MM.1S (cell line): ENCODE measurements around the gene APBB2.
"Not testable (repeated sequence)": the region's sequence is repeated elsewhere in the genome, so short reads cannot be mapped to it uniquely, and the experiment has no call there.

Experiments
- DNase-seq: peaks from one replicate; pipeline ENCODE4 v3.0.0-alpha.2; 2015
- H2AFZ ChIP-seq: fragments of 300-600 bp; sonication (generic); 2 replicates; pipeline ENCODE4 v1.6.0; 2016; ENCODE audit warnings: antibody characterized with exemption, low read length
- H3F3A ChIP-seq: fragments of 300-600 bp; sonication (generic); 2 replicates; pipeline ENCODE4 v1.6.1; 2016; ENCODE audit warnings: mild to moderate bottlenecking, antibody characterized with exemption, low read length, moderate library complexity, mixed read lengths; ENCODE audit not compliant: insufficient read depth
- H3K27ac ChIP-seq: fragments of 300-600 bp; sonication (generic); 2 replicates; pipeline ENCODE4 v1.5.1; 2016; ENCODE audit warnings: mild to moderate bottlenecking, low read length
- H3K27me3 ChIP-seq: fragments of 300-600 bp; sonication (generic); replicated peaks from 2 replicates; pipeline ENCODE4 v1.6.0; 2016; ENCODE audit warnings: low read length; ENCODE audit not compliant: insufficient read depth
- H3K36me3 ChIP-seq: fragments of 300-600 bp; sonication (generic); replicated peaks from 2 replicates; pipeline ENCODE4 v1.6.1; 2016; ENCODE audit warnings: mild to moderate bottlenecking, low read length, mixed read lengths; ENCODE audit not compliant: insufficient read depth
- H3K4me1 ChIP-seq: fragments of 300-600 bp; sonication (generic); 2 replicates; pipeline ENCODE4 v1.6.1; 2016; ENCODE audit warnings: low read length, mixed read lengths
- H3K4me2 ChIP-seq: fragments of 300-600 bp; sonication (generic); 2 replicates; pipeline ENCODE4 v1.6.0; 2016; ENCODE audit warnings: low read depth, low read length
- H3K4me3 ChIP-seq: fragments of 300-600 bp; sonication (generic); 2 replicates; pipeline ENCODE4 v1.5.1; 2016; ENCODE audit warnings: low read length, mixed read lengths
- H3K79me2 ChIP-seq: fragments of 300-600 bp; sonication (generic); 2 replicates; pipeline ENCODE4 v1.6.1; 2016; ENCODE audit warnings: mixed run types, low read length, mixed read lengths
- H3K9ac ChIP-seq: fragments of 300-600 bp; sonication (generic); 2 replicates; pipeline ENCODE4 v1.6.1; 2016; ENCODE audit warnings: low read length, mixed read lengths
- H3K9me2 ChIP-seq: fragments of 300-600 bp; sonication (generic); replicated peaks from 2 replicates; pipeline ENCODE4 v1.6.1; 2016; ENCODE audit warnings: mild to moderate bottlenecking, low read length, mixed read lengths; ENCODE audit not compliant: insufficient read depth
- H3K9me3 ChIP-seq: fragments of 300-600 bp; sonication (generic); replicated peaks from 2 replicates; pipeline ENCODE4 v1.6.1; 2016; ENCODE audit warnings: mild to moderate bottlenecking, low read length, mixed read lengths; ENCODE audit not compliant: insufficient read depth
- H4K20me1 ChIP-seq: fragments of 300-600 bp; sonication (generic); 2 replicates; pipeline ENCODE4 v1.6.1; 2016; ENCODE audit warnings: mild to moderate bottlenecking, low read length, moderate library complexity, mixed read lengths; ENCODE audit not compliant: insufficient read depth
- EZH2 ChIP-seq: fragments of 300-600 bp; sonication (generic); optimal IDR thresholded peaks from 2 replicates; pipeline ENCODE3; 2017; ENCODE audit warnings: low read depth, mild to moderate bottlenecking, antibody characterized with exemption, low read length, mixed read lengths
- EZH2phosphoT487 ChIP-seq: fragments of 300-600 bp; sonication (generic); IDR thresholded peaks from 2 replicates; pipeline ENCODE4 v1.6.1; 2018; ENCODE audit warnings: antibody characterized with exemption, low read length
- TF ChIP-seq, protein P1 (sequence below): fragments of 300-600 bp; sonication (generic); IDR thresholded peaks from 2 replicates; pipeline ENCODE4 v1.5.1; 2016; ENCODE audit warnings: antibody characterized with exemption, low read length, mixed read lengths

Gene APBB2

GRCh38 chr4:40924096-40924792, 290.1 kb downstream of the APBB2 start:
- H3K9me3 ChIP-seq, result no peaks in the 10 kb centered on the region
- no peaks in the 10 kb centered on the region for H3K4me1 ChIP-seq
- H3K36me3 ChIP-seq, result no peaks in the 10 kb centered on the region
- H4K20me1 ChIP-seq, result no peaks in the 10 kb centered on the region
- H3F3A ChIP-seq, result no peaks in the 10 kb centered on the region
- H3K9ac ChIP-seq, result no peak overlapping the region
- H3K4me3 ChIP-seq, result no peak overlapping the region
- DNase-seq, result peak; percentile 58
- H3K4me2 ChIP-seq, result peak overlapping the region; percentile 27; the same call in 1 of the 2 replicates
- H3K27me3 ChIP-seq, result no peaks in the 10 kb centered on the region
- peak overlapping the region; percentile 98 for H2AFZ ChIP-seq
- no peak overlapping the region for H3K27ac ChIP-seq
- H3K9me2 ChIP-seq, result no peaks in the 10 kb centered on the region
- no peaks in the 10 kb centered on the region for H3K79me2 ChIP-seq
- TF ChIP-seq EZH2phosphoT487 (no peak), EZH2 (no peak)
- TF ChIP-seq, protein P1, sequence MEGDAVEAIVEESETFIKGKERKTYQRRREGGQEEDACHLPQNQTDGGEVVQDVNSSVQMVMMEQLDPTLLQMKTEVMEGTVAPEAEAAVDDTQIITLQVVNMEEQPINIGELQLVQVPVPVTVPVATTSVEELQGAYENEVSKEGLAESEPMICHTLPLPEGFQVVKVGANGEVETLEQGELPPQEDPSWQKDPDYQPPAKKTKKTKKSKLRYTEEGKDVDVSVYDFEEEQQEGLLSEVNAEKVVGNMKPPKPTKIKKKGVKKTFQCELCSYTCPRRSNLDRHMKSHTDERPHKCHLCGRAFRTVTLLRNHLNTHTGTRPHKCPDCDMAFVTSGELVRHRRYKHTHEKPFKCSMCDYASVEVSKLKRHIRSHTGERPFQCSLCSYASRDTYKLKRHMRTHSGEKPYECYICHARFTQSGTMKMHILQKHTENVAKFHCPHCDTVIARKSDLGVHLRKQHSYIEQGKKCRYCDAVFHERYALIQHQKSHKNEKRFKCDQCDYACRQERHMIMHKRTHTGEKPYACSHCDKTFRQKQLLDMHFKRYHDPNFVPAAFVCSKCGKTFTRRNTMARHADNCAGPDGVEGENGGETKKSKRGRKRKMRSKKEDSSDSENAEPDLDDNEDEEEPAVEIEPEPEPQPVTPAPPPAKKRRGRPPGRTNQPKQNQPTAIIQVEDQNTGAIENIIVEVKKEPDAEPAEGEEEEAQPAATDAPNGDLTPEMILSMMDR, result peak; percentile 94

DNA sequence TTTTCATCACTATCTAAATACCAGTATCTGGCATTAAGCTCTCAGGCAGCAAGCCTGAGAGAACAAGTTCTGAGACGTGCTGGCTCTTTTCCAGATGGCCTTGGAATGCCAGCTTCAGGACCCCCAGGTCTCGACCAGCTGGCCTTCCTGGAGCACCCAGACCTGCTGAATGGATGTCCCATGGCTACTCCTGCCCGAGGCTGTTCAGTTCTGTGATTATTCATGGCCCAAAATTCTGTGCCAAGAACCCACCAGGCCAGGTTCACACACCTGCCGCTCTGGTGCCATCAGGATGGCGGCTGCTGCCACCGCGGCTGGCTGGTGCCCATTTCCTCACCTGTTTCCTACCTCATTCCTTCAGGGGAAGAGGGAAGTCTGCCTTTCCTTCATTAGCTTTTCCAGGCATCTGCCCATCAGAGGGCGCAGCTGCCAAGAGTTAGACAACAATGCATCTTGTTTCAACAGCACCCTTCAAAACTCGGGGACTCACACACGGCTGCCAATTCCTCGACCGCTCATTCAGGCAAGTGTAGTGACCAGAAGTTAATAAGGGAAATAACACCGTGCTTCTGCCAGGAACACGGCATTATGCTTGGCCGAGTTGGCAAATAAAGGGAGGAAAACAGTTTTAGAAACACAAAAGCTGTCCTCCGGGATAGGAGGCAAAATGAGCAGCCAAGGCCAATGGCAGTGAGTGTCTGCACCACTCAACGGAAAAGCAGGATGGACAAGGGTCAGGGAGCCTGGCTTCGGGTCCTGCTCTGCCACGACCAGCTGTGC, 290.8 kb downstream of the APBB2 start:
- Histone ChIP-seq H3K27ac (no peak overlapping the region), H3K36me3 (no peaks in the 10 kb centered on the region), H3K9ac (no peak overlapping the region), H3K4me1 (no peaks in the 10 kb centered on the region), H3K9me2 (no peaks in the 10 kb centered on the region), H3K27me3 (no peaks in the 10 kb centered on the region), H3K79me2 (no peaks in the 10 kb centered on the region), H3F3A (no peaks in the 10 kb centered on the region), H4K20me1 (no peaks in the 10 kb centered on the region), H3K9me3 (no peaks in the 10 kb centered on the region), H3K4me2 (no peak overlapping the region), H3K4me3 (no peak overlapping the region), H2AFZ (peak overlapping the region; percentile 98; the same call in 1 of the 2 replicates)
- DNase-seq, result no peak
- no peak for TF ChIP-seq EZH2
- TF ChIP-seq, protein P1, result no peak
- no peak for TF ChIP-seq EZH2phosphoT487

- H3K4me1 ChIP-seq, H3K4me3 ChIP-seq, H3K79me2 ChIP-seq, H3K36me3 ChIP-seq, H3K9me2 ChIP-seq, DNase-seq, H4K20me1 ChIP-seq, H3K9me3 ChIP-seq, H3K4me2 ChIP-seq, H3K27ac ChIP-seq, H3K9ac ChIP-seq, H3K27me3 ChIP-seq, H3F3A ChIP-seq, H2AFZ ChIP-seq: not testable (repeated sequence)
These were observed 294.4 kb downstream of the APBB2 start for GRCh38 chr4:40919976-40920375.

DNA sequence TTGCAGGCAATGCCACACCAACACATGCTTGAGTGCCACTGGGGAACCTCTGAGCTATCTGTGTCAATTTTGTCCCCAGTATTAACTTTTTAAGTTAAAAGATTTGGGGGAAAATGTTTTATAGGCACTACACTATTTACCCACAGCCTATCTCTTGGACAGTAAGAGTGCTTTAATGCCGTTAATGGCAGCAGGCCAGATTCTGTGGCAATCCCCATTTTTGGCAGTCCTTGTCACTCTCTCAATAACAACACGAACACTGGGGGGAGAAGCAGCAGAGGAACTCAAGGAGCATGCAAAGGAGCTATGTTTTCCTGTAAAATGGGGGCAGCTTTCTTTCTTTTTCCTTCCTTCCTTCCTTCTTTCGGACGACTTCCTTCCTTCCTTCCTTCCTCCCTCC, 296.0 kb downstream of the APBB2 start:
- no peak overlapping the region for H2AFZ ChIP-seq
- no peak overlapping the region for H3K27ac ChIP-seq
- TF ChIP-seq EZH2phosphoT487 (no peak), EZH2 (no peak)
- TF ChIP-seq, protein P1, result no peak
- no peak overlapping the region for H3K4me3 ChIP-seq
- H3K9me3 ChIP-seq, result no peaks in the 10 kb centered on the region
- no peak for DNase-seq
- no peaks in the 10 kb centered on the region for H3K36me3 ChIP-seq
- H4K20me1 ChIP-seq, result no peaks in the 10 kb centered on the region
- no peaks in the 10 kb centered on the region for H3K79me2 ChIP-seq
- H3K9me2 ChIP-seq, result no peaks in the 10 kb centered on the region
- H3K27me3 ChIP-seq, result no peaks in the 10 kb centered on the region
- no peak overlapping the region for H3K4me2 ChIP-seq
- H3K9ac ChIP-seq, result no peak overlapping the region
- no peaks in the 10 kb centered on the region for H3F3A ChIP-seq
- H3K4me1 ChIP-seq, result no peaks in the 10 kb centered on the region
